ENCODE measurements around the gene ZG16. TPM values are rescaled to one million over a fixed set of nuclear protein-coding genes. Genes with fewer than 3 reads are reported as not detected.
A peak's percentile ranks its signal among the peaks of the same experiment; 100 is the strongest.

The ZG16 gene
- total and polyA plus RNA-seq, 9 of the 15 experiments (the other 6 are each of a cell fraction or from before 2014, with no cell fraction given): 0.04 TPM; not detected in 8

DNA sequence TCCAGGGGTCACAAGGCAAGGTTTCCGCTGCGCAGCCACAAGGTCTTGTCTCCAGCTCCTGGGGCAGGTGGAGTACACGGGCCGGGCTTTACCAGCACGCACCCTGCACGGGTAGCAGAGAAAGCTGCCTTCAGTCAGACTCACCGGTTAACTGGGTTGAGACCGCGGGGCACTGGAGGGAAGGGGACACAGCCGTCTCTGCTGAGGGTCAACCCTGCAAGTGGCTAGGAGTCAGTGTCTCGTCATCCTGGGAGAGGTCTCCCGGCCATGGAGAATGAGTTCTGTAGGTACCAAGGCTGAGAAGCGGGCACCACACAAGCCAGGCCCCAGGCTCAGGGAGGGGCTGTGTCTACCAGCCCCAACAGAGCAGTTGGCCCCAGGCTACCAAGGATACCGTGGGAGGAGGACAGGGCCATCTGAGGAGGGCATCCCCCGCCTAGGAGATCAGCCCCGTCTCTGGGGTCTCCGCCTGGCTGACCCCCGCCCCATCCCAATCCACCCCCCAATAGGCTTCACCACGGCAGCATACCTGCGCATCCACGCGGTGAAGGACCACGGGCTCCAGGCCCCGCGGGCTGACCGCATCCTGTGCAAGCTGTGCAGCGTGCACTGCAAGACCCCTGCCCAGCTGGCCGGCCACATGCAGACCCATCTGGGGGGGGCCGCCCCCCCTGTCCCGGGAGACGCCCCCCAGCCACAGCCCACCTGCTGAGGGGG lies 31.1 kb downstream of the ZG16 start:
- Histone ChIP-seq H3K27ac (ENCODE audit: extremely low read depth, low read depth, low read length) (peak overlapping the region; percentile 88), H3K4me2 (ENCODE audit: insufficient read depth, low read length) (peak overlapping the region; percentile 91), H3K4me1 (replicated peaks in 1 of 2; ENCODE audit: control insufficient read depth in 2 of 2, insufficient read depth in 2 of 2, low read length in 2 of 2) (peaks cover 42 to 80% of the 10 kb centered on the region in 2 experiments), H3K9me3 (replicated peaks; ENCODE audit: control insufficient read depth, insufficient read depth, low read depth, low read length) (no peaks in the 10 kb centered on the region), H3K9me1 (ENCODE audit: control insufficient read depth, insufficient read depth, low read length) (no peaks in the 10 kb centered on the region), H3K36me3 (ENCODE audit: control insufficient read depth, insufficient read depth, low read length) (peaks cover 42% of the 10 kb centered on the region), H3K79me2 (ENCODE audit: control insufficient read depth, insufficient read depth, low read length) (peaks cover 44% of the 10 kb centered on the region), H2AFZ (ENCODE audit: low read depth, low read length) (no peak overlapping the region), H3K4me3 (peak overlapping the region; percentile 60), H4K20me1 (replicated peaks; ENCODE audit: control insufficient read depth, insufficient read depth, low read length) (peaks cover 23% of the 10 kb centered on the region; the same call in 1 of the 2 replicates), H3K27me3 (ENCODE audit: control insufficient read depth in 2 of 2, insufficient read depth in 2 of 2, low read length in 2 of 2) (no peaks in the 10 kb centered on the region), H3K9ac (ENCODE audit: insufficient read depth in 1 of 2, low read depth in 2 of 2, low read length in 2 of 2) (peak overlapping the region; percentile 84 to 100)
- ChIA-PET POLR2A (interaction anchor here (0.7 to 1.2 kb wide), 3 partner anchors 10 to 49 kb away, joined by 3 read pairs; no protein-coding TSS in a partner anchor), CTCF (ENCODE audit: low intra/inter-chr PET ratio) (no interaction called here)
- DNase-seq (ENCODE audit: extremely low read depth in 1 of 4, low spot score in 3 of 4) (peak in 1 of 4 experiments; percentile 27), FAIRE-seq (no peak), ATAC-seq (no peak)
- in situ Hi-C loops (cut with MboI): no loop called here
- intact Hi-C loops (cut with micrococcal nuclease): no loop called here
- no TSS peak for BruUV-seq (replicated peaks)
- WGBS (ENCODE audit: insufficient coverage, low coverage, missing lambda C conversion rate): 36% methylated on average over 23 of the region's 31 CpGs
- no peak for TF ChIP-seq ZFP30 (CRISPR knock-in tag; IDR thresholded peaks at IDR 0.05; ENCODE audit: borderline replicate concordance)
- no peak for TF ChIP-seq PHB2 (IDR thresholded peaks at IDR 0.05; ENCODE audit: low read depth)
- TF ChIP-seq GATA2 (CRISPR knock-in tag; IDR thresholded peaks at IDR 0.05): no peak
- TF ChIP-seq RBBP5 (IDR thresholded peaks at IDR 0.05; ENCODE audit: borderline replicate concordance, insufficient read depth, low read length, poor library complexity, severe bottlenecking): peak; percentile 44
- TF ChIP-seq KDM1A (IDR thresholded peaks at IDR 0.05): no peak
- TF ChIP-seq, protein P1, sequence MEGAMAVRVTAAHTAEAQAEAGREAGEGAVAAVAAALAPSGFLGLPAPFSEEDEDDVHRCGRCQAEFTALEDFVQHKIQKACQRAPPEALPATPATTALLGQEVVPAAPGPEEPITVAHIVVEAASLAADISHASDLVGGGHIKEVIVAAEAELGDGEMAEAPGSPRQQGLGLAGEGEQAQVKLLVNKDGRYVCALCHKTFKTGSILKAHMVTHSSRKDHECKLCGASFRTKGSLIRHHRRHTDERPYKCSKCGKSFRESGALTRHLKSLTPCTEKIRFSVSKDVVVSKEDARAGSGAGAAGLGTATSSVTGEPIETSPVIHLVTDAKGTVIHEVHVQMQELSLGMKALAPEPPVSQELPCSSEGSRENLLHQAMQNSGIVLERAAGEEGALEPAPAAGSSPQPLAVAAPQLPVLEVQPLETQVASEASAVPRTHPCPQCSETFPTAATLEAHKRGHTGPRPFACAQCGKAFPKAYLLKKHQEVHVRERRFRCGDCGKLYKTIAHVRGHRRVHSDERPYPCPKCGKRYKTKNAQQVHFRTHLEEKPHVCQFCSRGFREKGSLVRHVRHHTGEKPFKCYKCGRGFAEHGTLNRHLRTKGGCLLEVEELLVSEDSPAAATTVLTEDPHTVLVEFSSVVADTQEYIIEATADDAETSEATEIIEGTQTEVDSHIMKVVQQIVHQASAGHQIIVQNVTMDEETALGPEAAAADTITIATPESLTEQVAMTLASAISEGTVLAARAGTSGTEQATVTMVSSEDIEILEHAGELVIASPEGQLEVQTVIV (CRISPR knock-in tag; IDR thresholded peaks at IDR 0.05; ENCODE audit: borderline replicate concordance): no peak
- TF ChIP-seq POLR2AphosphoS5 (IDR thresholded peaks at IDR 0.05; ENCODE audit: control insufficient read depth, insufficient read depth, low read depth, low read length): peak; percentile 10; the same call in 1 of the 2 replicates
- no peak for TF ChIP-seq BCL6 (CRISPR knock-in tag; IDR thresholded peaks at IDR 0.05)
- TF ChIP-seq FOXP1 (CRISPR knock-in tag; IDR thresholded peaks at IDR 0.05): 0 out of 2 replicates have a peak, but pooled peaks have one; percentile 30
- peak; percentile 78; the same call in 1 of the 2 replicates for TF ChIP-seq ZNF282 (CRISPR knock-in tag; IDR thresholded peaks at IDR 0.05)
- TF ChIP-seq RBFOX2 (IDR thresholded peaks at IDR 0.05; ENCODE audit: low read depth, low read length): peak; percentile 62
- peak; percentile 17 for TF ChIP-seq CHD1 (IDR thresholded peaks at IDR 0.05; ENCODE audit: low read length)
